Left ventricle myocardium inferior (tissue), 1 donor: ENCODE results near the gene NCMAP. TPM values are rescaled to one million over a fixed set of nuclear protein-coding genes. Genes with fewer than 3 reads are reported as not detected.

Experiments used
- DNase-seq: peaks from one replicate; pipeline ENCODE4 v3.0.0-alpha.2; 2020
- H3K27ac ChIP-seq: fragments of 200-600 bp; replicated peaks from 2 replicates; pipeline ENCODE4 v1.8.0; 2021
- H3K27me3 ChIP-seq: fragments of 200-600 bp; 2 replicates; pipeline ENCODE4 v1.8.0; 2021; ENCODE audit warnings: low read depth
- H3K36me3 ChIP-seq: fragments of 200-600 bp; 2 replicates; pipeline ENCODE4 v1.8.0; 2021
- H3K4me1 ChIP-seq: fragments of 200-600 bp; 2 replicates; pipeline ENCODE4 v1.8.0; 2021
- H3K4me3 ChIP-seq: fragments of 200-600 bp; 2 replicates; pipeline ENCODE4 v1.8.0; 2021; ENCODE audit warnings: mild to moderate bottlenecking, moderate library complexity
- H3K9me3 ChIP-seq: fragments of 200-600 bp; replicated peaks from 2 replicates; pipeline ENCODE4 v1.8.0; 2021
- CTCF ChIP-seq: fragments of 200-600 bp; IDR thresholded peaks from 2 replicates; pipeline ENCODE4 v1.8.0; 2021; ENCODE audit warnings: antibody characterized with exemption, mild to moderate bottlenecking, borderline replicate concordance
- intact Hi-C: fragments of 100-400 bp; cut with micrococcal nuclease; formaldehyde crosslinking; loops from one replicate; pipeline ENCODE4 v1.11.0; 2022
- total RNA-seq: library from RNA; stranded (reverse); fragmentation: NEBNext Ultra II Directional; extraction: Animal tissue kit (Norgen Biotek cat#: 25700); gene quantifications from one replicate; pipeline ENCODE4 v1.2.1, GENCODE V29; 2021
- donor health status: DM: no; HTN: yes; CAD: no; lungs with severe emphysema.

The NCMAP gene
- total RNA-seq, 1 donor from 2014 or later, result 0.11 TPM

GRCh38 chr1:24652382-24652781, 96.5 kb downstream of the NCMAP start:
- H3K27ac ChIP-seq, result no peak overlapping the region
- intact Hi-C loops, result loop anchor here (10.0 kb wide), 1 partner anchor 572 kb away; no protein-coding TSS in a partner anchor

GRCh38 chr1:24654010-24654409, 98.1 kb downstream of the NCMAP start:
- H3K27me3 ChIP-seq, result no peaks in the 10 kb centered on the region
- no peak for DNase-seq
- intact Hi-C loops, result loop anchor here (10.0 kb wide), 1 partner anchor 571 kb away; no protein-coding TSS in a partner anchor
- H3K27ac ChIP-seq, result no peak overlapping the region
- H3K9me3 ChIP-seq, result no peaks in the 10 kb centered on the region
- no peak overlapping the region for H3K4me3 ChIP-seq
- H3K36me3 ChIP-seq, result peaks cover 99% of the 10 kb centered on the region
- no peak for TF ChIP-seq CTCF
- H3K4me1 ChIP-seq, result peaks cover 15% of the 10 kb centered on the region

More at GRCh38 chr1:24652382-24652781, 96.5 kb downstream of the NCMAP start:
- Histone ChIP-seq H3K4me3 (no peak overlapping the region), H3K27me3 (no peaks in the 10 kb centered on the region), H3K36me3 (peaks cover 100% of the 10 kb centered on the region), H3K4me1 (peaks cover 15% of the 10 kb centered on the region), H3K9me3 (no peaks in the 10 kb centered on the region)
- DNase-seq, result no peak
- TF ChIP-seq CTCF, result no peak

- no peak for DNase-seq
- Histone ChIP-seq H3K4me1 (peaks cover 22% of the 10 kb centered on the region), H3K4me3 (no peak overlapping the region), H3K27me3 (no peaks in the 10 kb centered on the region), H3K9me3 (no peaks in the 10 kb centered on the region), H3K27ac (no peak overlapping the region), H3K36me3 (peaks cover 98% of the 10 kb centered on the region)
- no peak for TF ChIP-seq CTCF
- intact Hi-C loops, result loop anchor here (10.0 kb wide), 1 partner anchor 569 kb away; no protein-coding TSS in a partner anchor
These were observed 100.2 kb downstream of the NCMAP start for GRCh38 chr1:24656046-24656445.

- no peak for TF ChIP-seq CTCF
- intact Hi-C loops, result loop anchor here (10.0 kb wide), 1 partner anchor 567 kb away; no protein-coding TSS in a partner anchor
- no peak overlapping the region for H3K27ac ChIP-seq
These were observed 101.9 kb downstream of the NCMAP start for GRCh38 chr1:24657781-24658180.

More at GRCh38 chr1:24657781-24658180, 101.9 kb downstream of the NCMAP start:
- H3K27me3 ChIP-seq, result no peaks in the 10 kb centered on the region
- no peaks in the 10 kb centered on the region for H3K9me3 ChIP-seq
- no peak for DNase-seq
- peaks cover 98% of the 10 kb centered on the region for H3K36me3 ChIP-seq
- no peak overlapping the region for H3K4me3 ChIP-seq
- H3K4me1 ChIP-seq, result peaks cover 22% of the 10 kb centered on the region

Other genes with a start within 250 kb of the NCMAP start
- gene GRHL3, start 236.7 kb upstream of the NCMAP start, total RNA-seq, result not detected
- 4.9 TPM for gene STPG1, start 142.3 kb upstream of the NCMAP start, total RNA-seq
- gene NIPAL3, start 140.3 kb upstream of the NCMAP start, total RNA-seq, result 30.1 TPM
- gene RCAN3, start 53.3 kb upstream of the NCMAP start, total RNA-seq, result 4.9 TPM
- 60.8 TPM for gene SRRM1, start 87.2 kb downstream of the NCMAP start, total RNA-seq
- 325 TPM for gene CLIC4, start 189.4 kb downstream of the NCMAP start, total RNA-seq